K562 (cell line): ENCODE results near the gene TYMP. TPM values are rescaled to one million over a fixed set of nuclear protein-coding genes. Genes with fewer than 3 reads are reported as not detected.

ENCODE experiments used
- CBX1 ChIP-seq: sonication (generic); IDR thresholded peaks from 2 replicates; pipeline ENCODE4 v1.6.1; 2016; ENCODE audit warnings: antibody characterized with exemption, low read depth, mild to moderate bottlenecking
- ETV5 ChIP-seq: sonication (generic); formaldehyde crosslinking; IDR thresholded peaks from 2 replicates; pipeline ENCODE4 v1.4.0; 2020; ENCODE audit warnings: low read depth, mild to moderate bottlenecking, missing genetic modification reagents
- KLF13 ChIP-seq: fragments of 450-650 bp; IDR thresholded peaks from 2 replicates; pipeline ENCODE4 v1.6.1; 2016; ENCODE audit warnings: missing genetic modification characterization, low read depth, mild to moderate bottlenecking, missing compliant biosample characterization, moderate library complexity, borderline replicate concordance
- MTA1 ChIP-seq: fragments of 450-650 bp; IDR thresholded peaks from 2 replicates; pipeline ENCODE4 v1.6.1; 2017; ENCODE audit warnings: borderline replicate concordance
- MYBL2 ChIP-seq, 2 experiments: fragments of 450-650 bp in 1 of 2; sonication (generic) in 1 of 2; formaldehyde crosslinking in 1 of 2; IDR thresholded peaks; 2 replicates each; pipeline versions ENCODE4 v1.6.1 to v1.8.1; 2017 to 2022; ENCODE audit warnings: borderline replicate concordance in 1 of 2, inconsistent platforms in 1 of 2, low read depth in 1 of 2, mild to moderate bottlenecking in 1 of 2, missing genetic modification reagents in 1 of 2, moderate library complexity in 1 of 2
- NCOA1 ChIP-seq: fragments of 450-650 bp; IDR thresholded peaks from 2 replicates; pipeline ENCODE4 v1.6.1; 2016; ENCODE audit warnings: low read depth
- PHF8 ChIP-seq: fragments of 200-600 bp; sonication (generic); IDR thresholded peaks from 2 replicates; pipeline ENCODE4 v1.6.1; 2012; ENCODE audit warnings: mixed run types, mild to moderate bottlenecking, inconsistent platforms, low read length, moderate library complexity, borderline replicate concordance
- RHOXF2B ChIP-seq: fragments of 250-450 bp; sonication (Bioruptor Pico); conservative IDR thresholded peaks from 2 replicates; pipeline ENCODE4 v1.5.1; 2021
- TARDBP ChIP-seq: fragments of 450-650 bp; IDR thresholded peaks from 2 replicates; pipeline ENCODE4 v1.6.1; 2016
- TCF7 ChIP-seq: sonication (generic); IDR thresholded peaks from 2 replicates; pipeline ENCODE4 v1.6.1; 2016; ENCODE audit warnings: antibody characterized with exemption, borderline replicate concordance
- ZBTB7A ChIP-seq: IDR thresholded peaks from 2 replicates; pipeline ENCODE4 v1.6.1; 2011; ENCODE audit warnings: low read depth, mild to moderate bottlenecking, low read length, moderate library complexity, borderline replicate concordance; ENCODE audit not compliant: control insufficient read depth
- ZEB2 ChIP-seq: fragments of 450-650 bp; IDR thresholded peaks from 2 replicates; pipeline ENCODE4 v1.6.1; 2016
- ZNF79 ChIP-seq: fragments of 250-450 bp; sonication (Bioruptor Pico); IDR thresholded peaks from 2 replicates; pipeline ENCODE4 v1.4.0; 2020; ENCODE audit warnings: low read depth, mild to moderate bottlenecking, moderate library complexity
- polyA plus RNA-seq, 8 experiments: library from polyadenylated mRNA; depleted of rRNA in 4 of 8; stranded (reverse) in 5 of 8; unstranded in 3 of 8; fragments of >200 nt; fragmentation: Nextera tagmentation in 2 of 8; fragmentation: Illumina TruSeq in 1 of 8; extraction: Ambion mirVana in 2 of 8; extraction: Trizol in 1 of 8; gene quantifications; 2 replicates each; pipeline versions ENCODE4 v1.2.1 to v1.2.3, GENCODE V29; 2011 to 2014; ENCODE audit warnings: inconsistent platforms in 1 of 8, missing spikeins in 1 of 8
- total RNA-seq, 7 experiments: library from RNA; depleted of rRNA in 6 of 7; stranded (reverse); fragments of >200 nt in 6 of 7; fragmentation: Illumina TruSeq in 2 of 7; extraction: Trizol in 2 of 7; gene quantifications; 2 replicates each; pipeline versions ENCODE4 v1.2.1 to v1.2.3, GENCODE V29; 2011 to 2021; ENCODE audit warnings: low replicate concordance in 1 of 7
- TF ChIP-seq, protein P1 (sequence below): sonication (generic); formaldehyde crosslinking; IDR thresholded peaks from 2 replicates; pipeline ENCODE4 v1.8.0; 2022; ENCODE audit warnings: missing genetic modification reagents, mild to moderate bottlenecking, borderline replicate concordance
- TF ChIP-seq, protein P2 (sequence below), 2 experiments: IDR thresholded peaks; 2 replicates each; pipeline ENCODE4 v1.6.1; 2011; ENCODE audit warnings: borderline replicate concordance in 1 of 2, control low read depth in 1 of 2, low read depth in 1 of 2, low read length in 1 of 2, mild to moderate bottlenecking in 1 of 2, mixed read lengths in 1 of 2, moderate library complexity in 1 of 2; ENCODE audit not compliant: insufficient read depth in 1 of 2, insufficient read length in 1 of 2, poor library complexity in 1 of 2, severe bottlenecking in 1 of 2; ENCODE audit errors: extremely low read depth in 1 of 2
- TF ChIP-seq, protein P3 (sequence below): IDR thresholded peaks from 2 replicates; pipeline ENCODE4 v1.6.1; 2016; ENCODE audit warnings: missing genetic modification characterization, missing compliant biosample characterization
- TF ChIP-seq, protein P4 (sequence below): fragments of 450-650 bp; formaldehyde crosslinking; IDR thresholded peaks from 2 replicates; pipeline ENCODE4 v1.4.0; 2020; ENCODE audit warnings: mild to moderate bottlenecking, moderate library complexity
- TF ChIP-seq, protein P5 (sequence below): fragments of 450-650 bp; IDR thresholded peaks from 2 replicates; pipeline ENCODE4 v1.6.1; 2016

The TYMP gene
- total and polyA plus RNA-seq, 9 of the 15 experiments (the other 6 are each of a cell fraction or from before 2014, with no cell fraction given), result 0.03 to 4.0 (median 2.4) TPM; not detected in 4

DNA sequence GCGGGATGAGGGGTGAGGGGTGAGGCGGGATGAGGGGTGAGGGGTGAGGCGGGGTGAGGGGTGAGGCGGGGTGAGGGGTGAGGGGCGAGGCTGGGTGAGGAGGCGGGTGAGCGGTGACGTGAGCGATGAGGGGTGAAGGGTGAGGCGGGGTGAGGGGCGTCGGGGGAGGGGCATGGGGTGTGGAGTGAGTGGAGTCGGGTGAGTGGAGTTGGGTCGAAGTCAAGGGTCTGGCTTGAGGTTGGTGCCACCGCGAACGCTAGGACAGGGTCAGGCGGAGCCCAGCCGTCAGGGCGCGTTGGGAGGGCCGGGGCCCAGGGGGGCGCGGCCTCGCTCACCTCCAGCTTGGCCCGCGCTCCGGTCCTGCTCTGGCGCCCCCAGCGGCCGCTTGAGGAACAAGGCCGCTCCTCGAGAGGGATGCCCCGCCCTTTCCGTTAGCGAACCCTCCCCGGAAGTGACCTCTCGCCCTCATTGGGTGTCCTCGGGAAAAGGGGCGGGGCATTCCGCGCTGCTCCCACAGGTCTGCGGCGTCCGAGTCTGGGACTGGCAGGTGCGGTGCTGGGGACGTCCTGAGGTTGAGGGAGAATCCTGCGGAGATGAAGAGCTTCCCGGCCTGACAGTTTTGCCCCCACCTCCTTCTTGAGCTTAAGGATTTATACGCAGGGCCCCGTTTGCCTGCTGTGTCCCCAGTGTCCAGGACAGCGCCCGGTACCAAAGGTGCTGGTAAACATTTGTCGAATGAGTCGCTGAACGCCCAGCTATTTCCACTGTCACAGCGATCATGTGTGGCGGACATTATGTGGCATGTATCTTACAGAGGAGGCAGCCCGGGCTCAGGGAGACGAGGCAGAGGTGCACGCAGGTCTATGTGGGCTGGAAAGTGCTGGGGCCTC lies 33.0 kb upstream of the TYMP start, which contains the start of gene SYCE3 (continued):
- TF ChIP-seq, protein P1, sequence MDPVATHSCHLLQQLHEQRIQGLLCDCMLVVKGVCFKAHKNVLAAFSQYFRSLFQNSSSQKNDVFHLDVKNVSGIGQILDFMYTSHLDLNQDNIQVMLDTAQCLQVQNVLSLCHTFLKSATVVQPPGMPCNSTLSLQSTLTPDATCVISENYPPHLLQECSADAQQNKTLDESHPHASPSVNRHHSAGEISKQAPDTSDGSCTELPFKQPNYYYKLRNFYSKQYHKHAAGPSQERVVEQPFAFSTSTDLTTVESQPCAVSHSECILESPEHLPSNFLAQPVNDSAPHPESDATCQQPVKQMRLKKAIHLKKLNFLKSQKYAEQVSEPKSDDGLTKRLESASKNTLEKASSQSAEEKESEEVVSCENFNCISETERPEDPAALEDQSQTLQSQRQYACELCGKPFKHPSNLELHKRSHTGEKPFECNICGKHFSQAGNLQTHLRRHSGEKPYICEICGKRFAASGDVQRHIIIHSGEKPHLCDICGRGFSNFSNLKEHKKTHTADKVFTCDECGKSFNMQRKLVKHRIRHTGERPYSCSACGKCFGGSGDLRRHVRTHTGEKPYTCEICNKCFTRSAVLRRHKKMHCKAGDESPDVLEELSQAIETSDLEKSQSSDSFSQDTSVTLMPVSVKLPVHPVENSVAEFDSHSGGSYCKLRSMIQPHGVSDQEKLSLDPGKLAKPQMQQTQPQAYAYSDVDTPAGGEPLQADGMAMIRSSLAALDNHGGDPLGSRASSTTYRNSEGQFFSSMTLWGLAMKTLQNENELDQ (CRISPR knock-in tag), result no peak
- TF ChIP-seq PHF8, result peak; percentile 55; the same call in 1 of the 2 replicates
- peak; percentile 87 for TF ChIP-seq ZBTB7A
- TF ChIP-seq, protein P2, sequence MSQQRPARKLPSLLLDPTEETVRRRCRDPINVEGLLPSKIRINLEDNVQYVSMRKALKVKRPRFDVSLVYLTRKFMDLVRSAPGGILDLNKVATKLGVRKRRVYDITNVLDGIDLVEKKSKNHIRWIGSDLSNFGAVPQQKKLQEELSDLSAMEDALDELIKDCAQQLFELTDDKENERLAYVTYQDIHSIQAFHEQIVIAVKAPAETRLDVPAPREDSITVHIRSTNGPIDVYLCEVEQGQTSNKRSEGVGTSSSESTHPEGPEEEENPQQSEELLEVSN (IDR thresholded peaks at IDR 0.05; ENCODE audit: borderline replicate concordance in 1 of 2, extremely low read depth in 1 of 2, insufficient read depth in 1 of 2, insufficient read length in 1 of 2, low read depth in 1 of 2, low read length in 1 of 2, poor library complexity in 1 of 2, severe bottlenecking in 1 of 2), result peak in 1 of 2 experiments; percentile 35
- no peak for TF ChIP-seq MTA1
- TF ChIP-seq, protein P3, sequence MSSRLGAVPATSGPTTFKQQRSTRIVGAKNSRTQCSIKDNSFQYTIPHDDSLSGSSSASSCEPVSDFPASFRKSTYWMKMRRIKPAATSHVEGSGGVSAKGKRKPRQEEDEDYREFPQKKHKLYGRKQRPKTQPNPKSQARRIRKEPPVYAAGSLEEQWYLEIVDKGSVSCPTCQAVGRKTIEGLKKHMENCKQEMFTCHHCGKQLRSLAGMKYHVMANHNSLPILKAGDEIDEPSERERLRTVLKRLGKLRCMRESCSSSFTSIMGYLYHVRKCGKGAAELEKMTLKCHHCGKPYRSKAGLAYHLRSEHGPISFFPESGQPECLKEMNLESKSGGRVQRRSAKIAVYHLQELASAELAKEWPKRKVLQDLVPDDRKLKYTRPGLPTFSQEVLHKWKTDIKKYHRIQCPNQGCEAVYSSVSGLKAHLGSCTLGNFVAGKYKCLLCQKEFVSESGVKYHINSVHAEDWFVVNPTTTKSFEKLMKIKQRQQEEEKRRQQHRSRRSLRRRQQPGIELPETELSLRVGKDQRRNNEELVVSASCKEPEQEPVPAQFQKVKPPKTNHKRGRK, result no peak
- no peak for TF ChIP-seq NCOA1
- no peak for TF ChIP-seq ZNF79 (CRISPR knock-in tag)
- TF ChIP-seq CBX1, result no peak
- TF ChIP-seq, protein P4, sequence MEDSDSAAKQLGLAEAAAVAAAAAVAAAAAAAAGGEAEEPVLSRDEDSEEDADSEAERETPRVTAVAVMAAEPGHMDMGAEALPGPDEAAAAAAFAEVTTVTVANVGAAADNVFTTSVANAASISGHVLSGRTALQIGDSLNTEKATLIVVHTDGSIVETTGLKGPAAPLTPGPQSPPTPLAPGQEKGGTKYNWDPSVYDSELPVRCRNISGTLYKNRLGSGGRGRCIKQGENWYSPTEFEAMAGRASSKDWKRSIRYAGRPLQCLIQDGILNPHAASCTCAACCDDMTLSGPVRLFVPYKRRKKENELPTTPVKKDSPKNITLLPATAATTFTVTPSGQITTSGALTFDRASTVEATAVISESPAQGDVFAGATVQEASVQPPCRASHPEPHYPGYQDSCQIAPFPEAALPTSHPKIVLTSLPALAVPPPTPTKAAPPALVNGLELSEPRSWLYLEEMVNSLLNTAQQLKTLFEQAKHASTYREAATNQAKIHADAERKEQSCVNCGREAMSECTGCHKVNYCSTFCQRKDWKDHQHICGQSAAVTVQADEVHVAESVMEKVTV, result no peak
- TF ChIP-seq TCF7, result no peak
- TF ChIP-seq, protein P5, sequence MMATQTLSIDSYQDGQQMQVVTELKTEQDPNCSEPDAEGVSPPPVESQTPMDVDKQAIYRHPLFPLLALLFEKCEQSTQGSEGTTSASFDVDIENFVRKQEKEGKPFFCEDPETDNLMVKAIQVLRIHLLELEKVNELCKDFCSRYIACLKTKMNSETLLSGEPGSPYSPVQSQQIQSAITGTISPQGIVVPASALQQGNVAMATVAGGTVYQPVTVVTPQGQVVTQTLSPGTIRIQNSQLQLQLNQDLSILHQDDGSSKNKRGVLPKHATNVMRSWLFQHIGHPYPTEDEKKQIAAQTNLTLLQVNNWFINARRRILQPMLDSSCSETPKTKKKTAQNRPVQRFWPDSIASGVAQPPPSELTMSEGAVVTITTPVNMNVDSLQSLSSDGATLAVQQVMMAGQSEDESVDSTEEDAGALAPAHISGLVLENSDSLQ, result peak; percentile 49
- peak; percentile 24; the same call in 1 of the 2 replicates for TF ChIP-seq KLF13 (tag)
- TF ChIP-seq MYBL2 (IDR thresholded peaks at IDR 0.05; ENCODE audit: low read depth), result no peak
- no peak for TF ChIP-seq MYBL2 (CRISPR knock-in tag; IDR thresholded peaks at IDR 0.05; ENCODE audit: borderline replicate concordance)
- TF ChIP-seq TARDBP, result 0 out of 2 replicates have a peak, but pooled peaks have one; percentile 56
- TF ChIP-seq RHOXF2B (CRISPR knock-in tag), result no peak
- peak; percentile 82 for TF ChIP-seq ETV5 (CRISPR knock-in tag)
- TF ChIP-seq ZEB2, result no peak
